Stimulated activated CD8-positive, alpha-beta memory T cell treated with anti-CD3 and anti-CD28 coated beads, Interleukin-12 subunit alpha, Interleukin-12 subunit beta, amount 100 ng/mL, for 1 hour (primary cell): ENCODE data around the gene NIN.

ENCODE experiments used
- DNase-seq: peaks from one replicate; pipeline ENCODE4 v3.0.0-alpha.2; 2020; ENCODE audit warnings: low read depth

Gene NIN, protein sequence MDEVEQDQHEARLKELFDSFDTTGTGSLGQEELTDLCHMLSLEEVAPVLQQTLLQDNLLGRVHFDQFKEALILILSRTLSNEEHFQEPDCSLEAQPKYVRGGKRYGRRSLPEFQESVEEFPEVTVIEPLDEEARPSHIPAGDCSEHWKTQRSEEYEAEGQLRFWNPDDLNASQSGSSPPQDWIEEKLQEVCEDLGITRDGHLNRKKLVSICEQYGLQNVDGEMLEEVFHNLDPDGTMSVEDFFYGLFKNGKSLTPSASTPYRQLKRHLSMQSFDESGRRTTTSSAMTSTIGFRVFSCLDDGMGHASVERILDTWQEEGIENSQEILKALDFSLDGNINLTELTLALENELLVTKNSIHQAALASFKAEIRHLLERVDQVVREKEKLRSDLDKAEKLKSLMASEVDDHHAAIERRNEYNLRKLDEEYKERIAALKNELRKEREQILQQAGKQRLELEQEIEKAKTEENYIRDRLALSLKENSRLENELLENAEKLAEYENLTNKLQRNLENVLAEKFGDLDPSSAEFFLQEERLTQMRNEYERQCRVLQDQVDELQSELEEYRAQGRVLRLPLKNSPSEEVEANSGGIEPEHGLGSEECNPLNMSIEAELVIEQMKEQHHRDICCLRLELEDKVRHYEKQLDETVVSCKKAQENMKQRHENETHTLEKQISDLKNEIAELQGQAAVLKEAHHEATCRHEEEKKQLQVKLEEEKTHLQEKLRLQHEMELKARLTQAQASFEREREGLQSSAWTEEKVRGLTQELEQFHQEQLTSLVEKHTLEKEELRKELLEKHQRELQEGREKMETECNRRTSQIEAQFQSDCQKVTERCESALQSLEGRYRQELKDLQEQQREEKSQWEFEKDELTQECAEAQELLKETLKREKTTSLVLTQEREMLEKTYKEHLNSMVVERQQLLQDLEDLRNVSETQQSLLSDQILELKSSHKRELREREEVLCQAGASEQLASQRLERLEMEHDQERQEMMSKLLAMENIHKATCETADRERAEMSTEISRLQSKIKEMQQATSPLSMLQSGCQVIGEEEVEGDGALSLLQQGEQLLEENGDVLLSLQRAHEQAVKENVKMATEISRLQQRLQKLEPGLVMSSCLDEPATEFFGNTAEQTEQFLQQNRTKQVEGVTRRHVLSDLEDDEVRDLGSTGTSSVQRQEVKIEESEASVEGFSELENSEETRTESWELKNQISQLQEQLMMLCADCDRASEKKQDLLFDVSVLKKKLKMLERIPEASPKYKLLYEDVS (N-terminal part only)

DNA sequence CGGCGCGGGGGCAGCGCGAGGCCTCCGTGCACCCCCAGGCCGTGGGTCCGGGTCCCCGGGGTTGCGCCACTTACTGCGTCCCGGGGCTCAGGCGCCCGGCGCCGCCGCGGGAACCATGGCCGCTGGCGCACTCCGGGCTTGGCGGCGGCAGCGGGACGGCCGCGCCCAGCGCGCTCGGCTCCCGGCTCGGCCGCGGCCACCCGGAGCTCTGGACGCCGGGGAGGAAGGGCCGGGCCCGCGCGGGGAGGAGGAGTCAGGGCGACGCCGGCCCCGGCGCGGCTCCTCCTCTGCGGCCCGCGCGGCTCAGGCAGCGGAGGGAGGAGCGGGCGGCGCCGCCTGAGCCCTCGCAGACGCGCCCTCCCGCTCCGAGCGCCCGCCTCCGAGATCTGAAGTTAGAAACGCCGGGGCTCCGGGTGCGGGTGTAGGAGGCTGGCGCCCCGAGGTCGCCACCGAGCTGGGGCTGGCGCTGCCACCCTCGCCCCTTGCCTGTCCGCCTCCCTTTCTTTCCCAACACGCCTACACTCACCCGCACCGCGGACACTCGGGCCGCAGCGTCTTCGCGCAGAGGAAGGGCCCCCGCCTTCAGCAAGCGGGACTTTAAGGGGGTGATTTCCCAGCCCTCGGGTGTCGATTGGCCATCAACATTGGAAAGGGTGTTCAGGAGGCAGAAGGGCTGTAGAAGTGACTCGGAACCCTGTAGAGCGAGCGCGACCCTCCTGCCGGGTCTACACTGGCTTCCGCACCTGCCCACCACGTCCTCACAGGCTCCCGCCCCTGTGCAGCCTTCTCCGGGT, at the start of gene NIN:
Gene NIN (minus strand): TSS at position 231 of the 794 bp plus-strand sequence. CDS start 9,106 bp downstream, outside the sequence.
- DNase-seq: peak; percentile 51

- DNase-seq: peak; percentile 10
Measured at GRCh38 chr14:50875359-50876070, 44.6 kb upstream of the NIN start.

DNA sequence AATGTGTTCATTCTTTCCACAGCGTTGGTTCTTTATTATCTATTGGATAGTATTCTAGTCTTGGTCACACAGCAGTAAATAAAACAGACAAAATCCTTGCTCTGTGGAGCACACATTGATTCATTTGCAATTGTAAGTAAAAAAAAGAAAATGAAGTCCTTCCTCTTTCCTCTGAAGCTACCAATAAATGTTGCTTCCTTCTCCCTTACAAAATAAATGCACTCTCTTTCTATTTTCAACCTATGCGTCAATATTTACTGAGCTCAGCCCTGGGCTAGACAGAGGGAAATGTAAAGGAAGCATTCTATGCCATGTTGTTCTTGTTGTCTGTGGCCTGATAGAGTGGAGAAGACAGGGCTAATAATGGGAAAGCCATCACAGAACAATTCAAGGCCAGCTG, 43.8 kb upstream of the NIN start:
- no peak for DNase-seq

DNA sequence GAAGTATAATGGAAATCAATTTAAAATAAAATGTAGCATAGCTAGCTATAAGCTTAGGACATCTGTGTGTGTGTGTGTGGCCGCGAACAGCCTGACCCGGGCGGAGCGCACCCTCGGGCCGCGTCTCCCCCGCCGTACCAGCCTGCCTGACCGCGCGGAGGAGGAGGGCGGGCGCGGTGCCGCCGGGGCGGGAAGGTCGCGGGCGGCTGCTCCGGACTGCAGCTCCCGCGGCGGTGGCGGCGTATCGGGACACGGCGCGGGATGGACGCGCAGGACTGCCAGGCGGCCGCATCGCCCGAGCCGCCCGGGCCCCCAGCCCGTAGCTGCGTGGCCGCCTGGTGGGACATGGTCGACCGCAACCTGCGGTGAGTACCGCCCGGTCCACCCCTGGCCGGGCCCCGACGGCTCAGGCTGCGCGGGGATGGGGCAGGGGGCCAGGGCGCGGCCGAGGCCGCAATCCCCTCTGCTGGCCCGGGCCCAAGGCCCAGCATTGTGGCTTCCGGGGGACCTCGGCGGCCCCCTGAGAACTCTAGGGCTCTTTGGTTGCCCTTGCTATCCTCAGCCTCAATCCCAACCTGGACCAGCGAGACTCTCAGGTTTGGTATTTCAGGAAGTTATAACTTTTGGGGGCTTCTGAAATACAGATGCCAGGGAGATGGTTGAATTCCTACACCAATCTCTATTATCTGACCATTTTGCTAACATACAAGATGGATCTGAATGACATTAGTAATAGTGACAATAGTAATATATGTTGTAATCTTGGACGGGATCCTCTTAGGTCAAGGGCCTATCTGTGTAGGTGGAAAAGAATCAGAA, 41.2 kb upstream of the NIN start, which contains the start of gene ABHD12B:
Gene ABHD12B (plus strand): TSS at position 140 of the 819 bp plus-strand sequence. CDS start 122 bp downstream, at position 262.
- DNase-seq: no peak

- no peak for DNase-seq
Measured at GRCh38 chr14:50871228-50871627, 40.3 kb upstream of the NIN start.

DNA sequence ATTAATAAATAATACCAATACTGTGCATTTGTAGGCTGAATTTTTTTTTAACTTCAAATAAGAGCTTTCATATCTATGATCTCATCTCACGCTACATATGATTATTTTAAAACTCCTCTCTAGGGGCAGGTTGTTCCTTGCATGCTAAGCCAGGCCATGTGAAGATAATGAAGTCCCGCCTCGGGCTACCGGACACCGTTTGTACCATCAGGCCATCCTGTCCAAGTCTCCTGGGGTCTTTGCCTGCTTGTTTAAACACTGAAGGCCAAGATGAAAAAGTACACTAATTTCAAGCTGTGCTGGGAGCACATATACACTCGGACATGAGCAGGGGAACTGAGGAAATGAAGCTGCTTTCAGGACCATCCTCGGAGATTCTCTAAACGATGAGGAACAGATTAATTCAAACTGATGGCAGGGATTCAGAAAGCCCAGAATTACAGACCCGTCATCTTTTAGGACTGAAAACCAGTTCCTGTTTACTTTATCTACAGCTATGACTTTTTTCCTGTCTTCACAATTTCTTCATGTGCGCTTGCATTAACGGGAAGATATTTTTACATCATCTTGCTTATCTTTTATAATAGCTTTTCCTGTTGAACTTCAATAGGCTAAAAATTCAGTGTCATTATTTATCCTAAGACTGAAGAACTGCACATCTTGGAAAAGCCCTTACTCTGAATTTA, 34.6 kb upstream of the NIN start:
- no peak for DNase-seq

DNA sequence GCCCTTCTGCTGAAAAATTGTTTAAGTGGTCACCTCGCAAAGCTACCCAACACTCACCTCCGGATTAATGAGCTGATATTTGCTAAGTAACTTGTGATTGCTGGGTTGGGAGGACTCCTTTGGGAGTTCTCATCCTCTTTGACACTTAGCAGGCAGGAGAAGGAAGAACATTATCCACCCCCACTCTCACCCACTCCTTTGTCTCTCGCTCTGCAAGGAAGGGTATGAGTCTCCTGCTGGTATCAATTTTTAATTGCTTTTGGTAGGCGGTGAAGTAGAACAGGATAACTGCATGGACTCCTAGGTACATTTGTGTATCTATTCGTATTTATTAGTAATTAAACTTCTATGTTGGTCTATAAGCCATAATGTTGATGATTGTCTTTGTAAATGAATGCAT, 34.0 kb upstream of the NIN start:
- DNase-seq: no peak

GRCh38 chr14:50864237-50864636, 33.3 kb upstream of the NIN start:
- no peak for DNase-seq

- DNase-seq: no peak
Measured at GRCh38 chr14:50862036-50862570, 31.1 kb upstream of the NIN start.

- peak; percentile 80 for DNase-seq
Measured at GRCh38 chr14:50860478-50861086, 29.6 kb upstream of the NIN start.

DNA sequence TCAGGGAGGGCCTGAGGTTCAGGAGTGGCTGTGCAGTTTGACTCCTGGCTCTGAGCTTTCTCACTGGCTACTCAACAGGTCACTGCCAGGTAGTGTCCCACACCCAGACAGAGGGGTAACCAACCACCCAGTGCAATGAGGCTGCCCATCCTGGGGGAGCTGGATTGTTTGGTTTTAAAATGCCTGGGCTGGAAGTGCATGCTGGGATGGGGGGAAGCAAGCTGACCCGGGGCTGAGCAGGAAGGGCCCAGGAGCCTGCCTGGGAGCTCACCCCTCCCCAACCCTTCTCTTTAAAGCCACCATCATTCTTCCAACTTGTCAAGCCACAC, 28.3 kb upstream of the NIN start:
- DNase-seq: no peak

- no peak for DNase-seq
Measured at GRCh38 chr14:50856660-50857059, 25.7 kb upstream of the NIN start.

- no peak for DNase-seq
Measured at GRCh38 chr14:50855558-50855957, 24.6 kb upstream of the NIN start.

GRCh38 chr14:50854521-50854920, 23.6 kb upstream of the NIN start:
- DNase-seq: no peak

DNA sequence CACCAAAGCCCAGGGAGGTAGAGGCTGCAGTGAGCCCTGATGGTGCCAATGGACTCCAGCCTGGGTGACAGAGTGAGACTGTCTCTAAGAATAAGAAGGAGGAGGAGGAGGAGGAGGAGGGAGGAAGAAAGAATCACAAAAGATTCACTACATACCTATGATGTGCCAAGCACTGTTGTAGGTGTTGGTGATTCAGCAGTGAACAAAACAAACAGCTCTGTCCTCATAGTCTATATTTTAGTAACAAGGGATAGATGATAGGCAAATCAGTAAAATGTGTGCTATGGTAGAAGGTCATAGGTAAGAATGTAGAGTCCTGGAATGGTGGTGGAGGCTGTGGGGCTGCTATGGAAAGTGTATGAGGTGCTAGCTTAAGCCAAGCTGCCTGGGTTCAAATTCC, 22.9 kb upstream of the NIN start:
- DNase-seq: no peak

DNA sequence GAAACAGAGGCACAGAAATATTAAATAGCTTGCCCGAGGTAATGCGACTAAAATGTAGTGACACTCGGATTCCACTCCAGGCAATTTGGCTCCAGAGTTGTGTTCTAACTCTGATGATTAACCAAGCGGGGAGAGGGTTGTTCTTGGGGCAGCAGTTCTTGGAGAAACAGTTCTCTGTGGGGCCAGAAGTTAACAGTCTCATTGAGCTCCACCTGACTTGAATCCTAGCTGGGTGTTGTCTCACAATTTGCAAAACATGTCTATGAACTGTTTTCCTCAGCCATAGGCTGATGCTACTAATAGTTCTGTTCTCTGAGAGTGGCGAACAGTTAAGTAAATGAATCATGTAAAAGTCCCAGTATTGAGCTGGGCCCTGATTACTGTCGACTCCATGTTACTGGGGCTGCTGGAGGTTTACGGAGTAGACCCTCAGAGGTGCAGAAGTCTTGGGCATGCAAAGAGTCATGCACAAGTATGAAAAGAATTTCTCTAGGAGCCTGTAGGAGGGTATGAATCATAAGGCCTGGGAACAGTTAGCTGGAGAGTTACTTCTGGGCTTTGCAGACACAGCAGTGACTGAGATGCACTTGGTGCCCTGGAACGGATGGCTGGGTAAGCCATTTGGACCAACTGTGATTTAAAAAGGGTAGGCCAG, 15.4 kb upstream of the NIN start:
- no peak for DNase-seq

DNA sequence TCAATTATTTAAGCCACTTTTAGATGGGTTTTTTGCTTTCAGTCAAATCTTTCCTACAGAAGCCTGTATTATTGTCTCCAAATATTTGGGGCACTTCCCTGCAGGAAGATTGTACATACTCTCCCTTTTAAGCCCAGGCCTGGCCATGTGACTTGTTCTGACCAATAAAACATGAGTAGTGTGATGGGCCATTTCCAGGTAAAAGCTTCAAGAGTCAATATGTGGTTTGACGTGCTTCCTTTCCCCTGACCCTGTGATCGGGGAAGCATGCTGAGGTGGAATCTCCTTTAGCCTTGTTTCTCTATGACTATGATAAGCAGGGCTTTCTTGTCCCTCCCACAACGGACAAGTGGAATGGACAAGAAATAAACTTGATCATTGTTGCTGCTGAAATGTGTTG, 14.2 kb upstream of the NIN start:
- DNase-seq: no peak

DNA sequence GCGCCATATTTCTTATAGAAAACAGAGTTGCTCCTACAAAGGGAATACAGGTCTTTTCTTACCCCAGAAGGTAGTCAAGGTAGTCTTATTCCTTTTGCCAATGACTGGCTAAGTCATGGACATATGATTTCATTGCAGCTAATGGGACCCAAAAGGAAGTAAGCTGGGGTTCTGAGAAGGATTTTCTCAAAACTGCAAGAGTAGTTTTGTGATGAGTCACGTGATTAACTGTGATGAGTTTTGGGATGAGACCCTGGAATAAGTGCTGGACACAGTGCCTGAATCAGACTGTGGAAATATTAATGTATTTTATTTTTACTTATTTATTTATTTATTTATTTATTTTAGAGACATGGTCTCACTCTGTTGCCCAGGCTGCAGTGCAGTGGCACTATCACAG, 13.4 kb upstream of the NIN start:
- DNase-seq: no peak
